A549 (cell line): ENCODE measurements around the gene POM121. TPM values are rescaled to one million over a fixed set of nuclear protein-coding genes. Genes with fewer than 3 reads are reported as not detected.
"Not testable (repeated sequence)": the region's sequence is repeated elsewhere in the genome, so short reads cannot be mapped to it uniquely, and the experiment has no call there.

Source experiments
- ATAC-seq, 2 experiments: fragments of 200-7000 bp in 1 of 2; fragments of >200 bp in 1 of 2; cut with Nextera tagmentation in 1 of 2; cut with Tn5 transposase in 1 of 2; 3 replicates each; pipeline versions ENCODE4 v1.8.0 to v1.9.1; 2018 to 2020; ENCODE audit warnings: mild to moderate bottlenecking in 1 of 2, moderate library complexity in 1 of 2
- CTCF ChIA-PET: fragments of 300-600 bp; sonication (Branson Sonifier 250); formaldehyde crosslinking; extraction: SDS; loops from one replicate; lab custom pipeline; 2021; ENCODE audit warnings: antibody characterized with exemption, inconsistent platforms; lab: Yijun Ruan, JAX
- POLR2A ChIA-PET: fragments of 350-600 bp; formaldehyde crosslinking; extraction: SDS; loops from one replicate; lab custom pipeline; 2021; ENCODE audit warnings: antibody characterized with exemption, inconsistent platforms; lab: Yijun Ruan, JAX
- DNase-seq, 2 experiments: peaks; one replicate each; pipeline versions ENCODE4 v3.0.0 to v3.0.0-alpha.2; 2011 to 2016; ENCODE audit warnings: low read depth in 1 of 2, low spot score in 1 of 2
- FAIRE-seq: peaks from 2 replicates; lab custom pipeline; 2011; peaks lifted over from hg19 to GRCh38; lab: Jason Lieb, UNC
- H3K27ac ChIP-seq, 2 experiments: fragments of >200 bp; sonication (Bioruptor Twin); formaldehyde crosslinking; 3 replicates each; pipeline ENCODE4 v1.5.1; 2016 to 2017
- H3K4me1 ChIP-seq: fragments of >200 bp; sonication (Bioruptor Twin); formaldehyde crosslinking; 3 replicates; pipeline ENCODE4 v1.6.1; 2016
- H3K4me2 ChIP-seq: fragments of >200 bp; sonication (Bioruptor Twin); formaldehyde crosslinking; 3 replicates; pipeline ENCODE4 v1.6.1; 2016
- H3K4me3 ChIP-seq: fragments of >200 bp; sonication (Bioruptor Twin); formaldehyde crosslinking; 3 replicates; pipeline ENCODE4 v1.5.1; 2016
- H3K9me3 ChIP-seq: fragments of >200 bp; sonication (Bioruptor Twin); formaldehyde crosslinking; 3 replicates; pipeline ENCODE4 v1.6.1; 2016
- WGBS: methylation state at CpG from one replicate; pipeline ENCODE4 v1.1.6; 2017; ENCODE audit errors: missing lambda C conversion rate; 5-methylcytosine and 5-hydroxymethylcytosine counted together
- polyA plus RNA-seq, 4 experiments: library from polyadenylated mRNA; depleted of rRNA in 3 of 4; stranded (reverse); fragments of >200 nt; fragmentation: RNase III in 1 of 4; extraction: RNeasy Plus Mini Kit Qiagen cat#74134 plus additional on column Dnase treatment in 1 of 4; gene quantifications; 2 replicates in 3 of 4; 3 replicates in 1 of 4; pipeline ENCODE4 v1.2.3, GENCODE V29; 2011 to 2017
- small RNA-seq, 6 experiments: library from RNA; depleted of rRNA; stranded (forward); fragments of <200 nt; gene quantifications; one replicate each; pipeline ENCODE3, GENCODE V24; 2012

The POM121 gene
- polyA plus RNA-seq, 2 of the 4 experiments (the other 2 are of a cell fraction): 5.9 to 23.2 TPM

DNA sequence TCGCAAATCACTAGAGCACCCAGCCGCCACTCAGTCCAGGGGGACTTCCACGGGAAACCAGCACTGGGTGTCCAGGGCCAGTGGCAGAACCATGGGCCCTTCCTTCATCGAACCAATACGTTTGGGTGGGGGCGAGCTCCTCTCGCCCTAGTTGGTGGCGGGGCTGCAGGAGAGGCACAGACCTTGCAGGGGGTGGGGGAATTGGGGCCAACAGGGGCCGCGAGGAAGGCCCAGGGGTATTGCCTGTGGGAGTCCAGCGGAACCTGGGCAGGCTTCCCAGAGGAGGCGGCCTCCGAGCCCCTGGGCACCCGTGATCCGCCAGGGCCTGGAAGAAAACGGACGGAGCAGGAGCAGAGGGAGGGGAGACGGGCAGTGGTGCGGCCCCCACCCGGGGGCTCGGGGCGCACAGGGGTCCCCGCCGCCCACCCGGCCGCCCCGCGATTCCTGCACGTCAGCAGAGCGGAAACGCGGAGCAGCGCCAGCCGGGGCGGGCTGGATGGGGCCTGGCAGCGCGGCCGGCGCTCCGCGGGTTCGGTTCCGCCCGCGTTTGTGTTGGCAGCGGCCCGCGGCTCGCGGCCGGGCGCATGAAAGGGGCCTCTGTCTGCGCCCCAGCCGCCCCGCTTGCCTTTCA is 50.9 kb downstream of the POM121 start:
- H3K9me3 ChIP-seq, CTCF ChIA-PET, FAIRE-seq, DNase-seq, H3K4me3 ChIP-seq, H3K4me1 ChIP-seq, H3K27ac ChIP-seq, H3K4me2 ChIP-seq, POLR2A ChIA-PET: not testable (repeated sequence)
- 96% methylated on average over 29 of the region's 55 CpGs for WGBS
- 0 out of 6 replicates have a peak, but pooled peaks of 1 of the 2 experiments have one; percentile 13 for ATAC-seq

DNA sequence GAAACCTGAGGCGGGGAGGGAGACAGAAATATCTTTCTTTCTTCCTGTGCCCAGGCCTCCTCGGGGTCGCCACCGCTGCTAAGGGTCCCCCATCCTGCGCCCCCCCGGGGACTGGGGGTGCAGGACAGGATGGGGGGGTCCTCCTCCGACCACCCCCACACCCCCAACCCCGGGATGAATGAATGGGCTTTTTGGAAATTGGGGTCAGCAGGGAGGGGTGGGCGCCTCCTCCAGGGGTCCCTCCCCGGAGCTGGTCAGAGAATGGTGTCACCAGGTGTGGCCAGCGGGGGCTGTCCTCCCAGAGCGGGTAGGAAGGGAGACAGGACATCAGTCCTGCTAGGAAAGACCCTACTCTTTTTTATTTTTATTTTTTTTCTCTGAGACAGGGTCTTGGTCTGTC is 51.5 kb downstream of the POM121 start:
- H3K4me3 ChIP-seq, FAIRE-seq, H3K27ac ChIP-seq, H3K9me3 ChIP-seq, POLR2A ChIA-PET, DNase-seq, H3K4me1 ChIP-seq, CTCF ChIA-PET, ATAC-seq, H3K4me2 ChIP-seq: not testable (repeated sequence)
- WGBS: 100% methylated on average over 4 of the region's 12 CpGs

DNA sequence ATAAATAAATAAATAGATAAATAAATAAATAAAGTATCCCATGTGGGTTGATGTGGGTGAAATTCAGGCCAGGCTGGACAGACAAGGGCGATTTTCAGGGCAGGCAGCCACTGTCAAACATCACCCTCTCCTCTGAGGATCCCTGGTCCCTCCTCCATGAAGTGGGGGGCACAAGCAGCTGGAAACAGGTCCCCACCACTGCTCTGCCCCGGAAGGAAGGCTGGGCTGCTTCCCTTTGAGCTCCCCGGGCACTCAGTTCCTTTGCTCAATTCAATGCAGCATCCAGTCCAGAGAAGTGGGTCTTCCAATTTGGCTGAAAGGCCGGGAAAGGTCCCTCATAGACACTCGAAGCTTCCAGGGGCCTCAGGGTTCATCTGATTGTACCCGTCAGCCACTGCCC is 55.5 kb downstream of the POM121 start:
- H3K4me2 ChIP-seq, ATAC-seq, H3K9me3 ChIP-seq, FAIRE-seq, CTCF ChIA-PET, DNase-seq, H3K27ac ChIP-seq, POLR2A ChIA-PET, H3K4me1 ChIP-seq, H3K4me3 ChIP-seq: not testable (repeated sequence)
- 96% methylated on average over 2 of the region's 6 CpGs for WGBS

DNA sequence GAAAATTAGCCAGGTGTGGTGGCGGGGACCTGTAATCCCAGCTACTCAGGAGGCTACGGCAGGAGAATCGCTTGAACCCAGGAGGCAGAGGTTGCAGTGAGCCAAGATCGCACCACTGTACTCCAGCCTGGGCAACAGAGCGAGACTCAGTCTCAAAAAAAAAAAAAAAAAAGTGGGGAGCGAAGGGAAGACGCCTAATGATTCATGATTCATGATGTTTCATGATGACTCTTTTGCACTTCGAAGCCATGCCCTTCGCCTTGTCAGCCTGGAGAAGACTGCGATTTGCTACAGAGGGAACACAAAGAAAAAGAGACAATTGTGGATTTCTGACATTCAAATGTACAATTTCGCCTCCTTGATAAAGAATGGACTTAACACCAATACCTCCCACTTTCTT is 57.2 kb downstream of the POM121 start:
- POLR2A ChIA-PET, H3K4me1 ChIP-seq, DNase-seq, ATAC-seq, H3K4me3 ChIP-seq, H3K9me3 ChIP-seq, H3K4me2 ChIP-seq, FAIRE-seq, H3K27ac ChIP-seq, CTCF ChIA-PET: not testable (repeated sequence)
- 87% methylated on average over 8 of the region's 11 CpGs for WGBS

DNA sequence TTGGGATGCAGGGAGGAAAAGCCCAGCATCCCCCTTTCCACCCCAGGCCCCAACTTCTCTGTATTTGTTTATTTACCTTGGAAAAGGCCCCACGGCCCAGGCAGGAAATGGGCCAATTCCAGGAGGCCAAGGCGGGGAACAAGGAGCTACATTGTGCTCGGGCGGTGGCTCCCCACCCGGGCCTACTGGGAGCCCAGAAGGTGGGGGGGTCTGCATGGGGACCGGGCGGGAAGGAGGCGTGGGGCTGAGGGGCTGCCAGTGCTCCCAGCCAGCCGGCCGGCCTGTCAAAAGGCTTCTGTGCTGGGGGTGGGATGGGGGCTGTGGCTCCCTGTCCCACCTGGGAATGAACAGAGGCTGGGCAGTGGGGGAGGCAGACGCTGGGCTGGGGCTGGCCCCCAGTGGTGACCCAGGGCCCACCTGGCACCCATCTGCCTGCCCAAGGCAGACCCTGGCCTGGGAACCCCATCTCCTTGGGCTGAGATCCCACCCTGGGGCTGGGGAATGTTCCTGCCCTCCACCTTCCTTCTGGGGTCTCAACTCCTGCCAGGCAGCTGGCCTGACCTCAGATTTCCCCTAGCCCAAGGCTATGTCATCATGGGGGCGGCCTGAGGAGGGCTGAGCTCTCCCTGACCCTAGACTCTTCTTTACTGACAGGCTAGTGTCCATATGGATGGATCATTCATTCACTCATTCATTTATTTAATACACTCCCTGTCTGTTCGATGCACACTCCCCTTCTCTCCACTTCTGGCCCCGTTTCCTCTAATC is 65.4 kb downstream of the POM121 start:
- WGBS: no CpG with 5 or more reads among the region's 14 CpGs
- H3K27ac ChIP-seq: not testable (repeated sequence)

DNA sequence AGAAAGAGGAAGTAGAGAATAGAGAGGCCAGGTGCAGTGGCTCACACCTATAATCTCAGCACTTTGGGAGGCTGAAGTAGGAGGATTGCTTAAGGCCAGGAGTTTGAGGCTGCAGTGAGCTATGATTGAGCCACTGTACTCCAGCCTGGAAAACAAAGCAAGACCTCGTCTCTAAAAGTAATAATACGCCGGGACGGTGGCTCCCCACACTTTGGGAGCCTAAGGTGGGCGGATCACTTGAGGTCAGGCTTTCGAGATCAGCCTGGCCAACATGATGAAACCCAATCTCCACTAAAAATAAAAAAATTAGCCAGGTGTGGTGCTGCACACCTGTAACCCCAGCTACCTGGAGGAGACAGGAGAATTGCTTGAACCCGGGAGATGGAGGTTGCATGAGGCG is 70.6 kb downstream of the POM121 start:
- H3K4me3 ChIP-seq, DNase-seq, POLR2A ChIA-PET, CTCF ChIA-PET, H3K4me2 ChIP-seq, FAIRE-seq, H3K27ac ChIP-seq, ATAC-seq, H3K4me1 ChIP-seq, H3K9me3 ChIP-seq: not testable (repeated sequence)
- 98% methylated on average over 8 of the region's 8 CpGs for WGBS

More for the DNA sequence above, 65.4 kb downstream of the POM121 start:
- H3K9me3 ChIP-seq, H3K4me3 ChIP-seq, DNase-seq, H3K4me1 ChIP-seq, CTCF ChIA-PET, POLR2A ChIA-PET, H3K4me2 ChIP-seq, FAIRE-seq: not testable (repeated sequence)
- ATAC-seq: peak; percentile 69

DNA sequence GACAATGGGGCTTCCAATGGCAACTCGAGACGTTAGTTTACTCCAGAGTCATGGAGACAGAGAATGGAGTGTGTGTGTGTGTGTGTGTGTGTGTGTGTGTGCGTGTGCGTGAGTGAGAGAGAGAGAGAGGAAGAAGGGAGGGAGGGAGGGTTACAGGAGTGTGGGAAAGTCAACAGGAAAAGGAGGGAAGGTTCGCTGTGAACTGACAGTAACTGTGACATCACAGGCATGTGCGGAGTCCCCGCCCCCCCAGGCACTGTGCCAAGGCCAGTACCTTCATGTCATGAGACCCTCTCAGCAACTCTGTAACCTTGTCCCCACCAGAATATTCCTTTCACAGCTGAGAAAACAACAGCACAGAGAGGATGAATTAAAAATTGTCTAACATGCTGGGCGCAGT is 72.6 kb downstream of the POM121 start:
- POLR2A ChIA-PET, H3K4me2 ChIP-seq, CTCF ChIA-PET, H3K4me3 ChIP-seq, DNase-seq, H3K27ac ChIP-seq, H3K4me1 ChIP-seq, H3K9me3 ChIP-seq, FAIRE-seq: not testable (repeated sequence)
- ATAC-seq: peak; percentile 48 to 72
- no CpG with 5 or more reads among the region's 8 CpGs for WGBS

DNA sequence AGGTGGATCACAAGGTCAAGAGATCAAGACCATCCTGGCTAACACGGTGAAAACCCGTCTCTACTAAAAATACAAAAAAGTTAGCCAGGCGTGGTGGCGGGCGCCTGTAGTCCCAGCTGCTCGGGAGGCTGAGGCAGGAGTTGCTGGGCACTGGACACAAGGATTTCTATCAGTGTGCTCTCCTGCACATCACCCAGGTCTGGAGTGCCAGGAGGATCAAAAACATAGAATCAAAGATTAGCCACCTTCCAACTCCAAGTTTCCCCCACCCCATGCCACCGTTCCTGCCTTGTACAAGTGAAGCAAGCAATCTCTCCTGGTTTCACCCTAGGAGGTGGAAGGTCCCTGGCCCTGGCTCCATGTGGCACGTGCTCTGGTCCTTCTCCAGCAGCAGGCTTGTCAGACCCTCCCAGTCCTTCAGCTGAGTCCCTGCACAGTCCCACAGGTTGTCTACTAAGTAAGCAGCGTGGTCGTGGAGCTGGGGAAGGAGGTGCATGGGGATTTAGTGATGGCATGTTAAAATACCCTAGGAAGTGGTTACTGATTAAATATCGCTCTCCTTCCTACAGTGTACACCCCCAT is 73.1 kb downstream of the POM121 start:
- peak; percentile 48 to 62 for ATAC-seq
- H3K4me3 ChIP-seq, DNase-seq, POLR2A ChIA-PET, H3K4me2 ChIP-seq, H3K9me3 ChIP-seq, FAIRE-seq, H3K27ac ChIP-seq, H3K4me1 ChIP-seq, CTCF ChIA-PET: not testable (repeated sequence)
- no CpG with 5 or more reads among the region's 11 CpGs for WGBS

Small RNA genes lying within 50 kb of the gene (small RNA-seq; reads per million reads assigned to genes)
- gene RF00019: 0 reads per million in 6 experiments

Other genes with a start within 250 kb of the POM121 start
- gene TYW1B, start 96.9 kb upstream of the POM121 start, polyA plus RNA-seq (2011; rRNA removed): 4.5 and 4.6 TPM in 2 replicates
- 2.5 to 2.8 TPM (median 2.7 TPM) in 3 replicates for gene TYW1B, start 96.9 kb upstream of the POM121 start, polyA plus RNA-seq (2017; fragmentation: RNase III; extraction: RNeasy Plus Mini Kit Qiagen cat#74134 plus additional on column Dnase treatment)
- 0.21 TPM in 1 of 2 replicates, not detected in the other for gene TRIM74, start 44.4 kb downstream of the POM121 start, polyA plus RNA-seq (2011; rRNA removed)
- 0.38 to 0.76 TPM (median 0.62 TPM) in 3 replicates for gene TRIM74, start 44.4 kb downstream of the POM121 start, polyA plus RNA-seq (2017; fragmentation: RNase III; extraction: RNeasy Plus Mini Kit Qiagen cat#74134 plus additional on column Dnase treatment)
- not detected in 2 replicates for gene SPDYE8, start 104.7 kb downstream of the POM121 start, polyA plus RNA-seq (2011; rRNA removed)
- gene SPDYE8, start 104.7 kb downstream of the POM121 start, polyA plus RNA-seq (2017; fragmentation: RNase III; extraction: RNeasy Plus Mini Kit Qiagen cat#74134 plus additional on column Dnase treatment): not detected in 3 replicates
- gene SPDYE11, start 132.8 kb downstream of the POM121 start, polyA plus RNA-seq (2011; rRNA removed): not detected in 2 replicates
- gene SPDYE11, start 132.8 kb downstream of the POM121 start, polyA plus RNA-seq (2017; fragmentation: RNase III; extraction: RNeasy Plus Mini Kit Qiagen cat#74134 plus additional on column Dnase treatment): not detected in 3 replicates
- not detected in 2 replicates for gene SPDYE9, start 160.9 kb downstream of the POM121 start, polyA plus RNA-seq (2011; rRNA removed)
- gene SPDYE9, start 160.9 kb downstream of the POM121 start, polyA plus RNA-seq (2017; fragmentation: RNase III; extraction: RNeasy Plus Mini Kit Qiagen cat#74134 plus additional on column Dnase treatment): not detected in 3 replicates